ENCODE results near the gene SLC8A1.

- TF ChIP-seq CTCF (IDR thresholded peaks at IDR 0.05; ENCODE audit: low read depth, low read length): no peak
- TF ChIP-seq MYC (IDR thresholded peaks at IDR 0.05; ENCODE audit: low read depth, low read length): no peak
Observed at GRCh38 chr2:40317761-40318160, 134.1 kb downstream of the SLC8A1 start.
